Duodenal mucosa (tissue), 2 donors: ENCODE results near the gene RFNG.

Experiments used
- H3K27ac ChIP-seq: one replicate; pipeline ENCODE4 v1.7.0; 2013; ENCODE audit warnings: low read depth, low read length
- H3K27me3 ChIP-seq, 2 donors: one replicate each; pipeline ENCODE4 v1.7.0; 2013; ENCODE audit warnings: low read length in 2 of 2, control low read depth in 1 of 2; ENCODE audit not compliant: insufficient read depth in 2 of 2, control insufficient read depth in 1 of 2
- H3K36me3 ChIP-seq, 2 donors: one replicate each; pipeline ENCODE4 v1.7.0; 2013; ENCODE audit warnings: low read length in 2 of 2, control low read depth in 1 of 2; ENCODE audit not compliant: insufficient read depth in 2 of 2, control insufficient read depth in 1 of 2
- H3K4me1 ChIP-seq, 2 donors: one replicate each; pipeline ENCODE4 v1.7.0; 2013; ENCODE audit warnings: low read length in 2 of 2, control low read depth in 1 of 2; ENCODE audit not compliant: insufficient read depth in 2 of 2, control insufficient read depth in 1 of 2
- H3K4me3 ChIP-seq, 2 donors: one replicate each; pipeline ENCODE4 v1.7.0; 2013; ENCODE audit warnings: low read length in 2 of 2, low read depth in 1 of 2
- H3K9ac ChIP-seq, 2 donors: one replicate each; pipeline ENCODE4 v1.7.0; 2013; ENCODE audit warnings: low read length in 2 of 2, low read depth in 1 of 2
- H3K9me3 ChIP-seq, 2 donors: one replicate each; pipeline ENCODE4 v1.7.0; 2013; ENCODE audit warnings: low read length in 2 of 2, control low read depth in 1 of 2; ENCODE audit not compliant: control insufficient read depth in 1 of 2

Gene RFNG, protein sequence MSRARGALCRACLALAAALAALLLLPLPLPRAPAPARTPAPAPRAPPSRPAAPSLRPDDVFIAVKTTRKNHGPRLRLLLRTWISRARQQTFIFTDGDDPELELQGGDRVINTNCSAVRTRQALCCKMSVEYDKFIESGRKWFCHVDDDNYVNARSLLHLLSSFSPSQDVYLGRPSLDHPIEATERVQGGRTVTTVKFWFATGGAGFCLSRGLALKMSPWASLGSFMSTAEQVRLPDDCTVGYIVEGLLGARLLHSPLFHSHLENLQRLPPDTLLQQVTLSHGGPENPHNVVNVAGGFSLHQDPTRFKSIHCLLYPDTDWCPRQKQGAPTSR

DNA sequence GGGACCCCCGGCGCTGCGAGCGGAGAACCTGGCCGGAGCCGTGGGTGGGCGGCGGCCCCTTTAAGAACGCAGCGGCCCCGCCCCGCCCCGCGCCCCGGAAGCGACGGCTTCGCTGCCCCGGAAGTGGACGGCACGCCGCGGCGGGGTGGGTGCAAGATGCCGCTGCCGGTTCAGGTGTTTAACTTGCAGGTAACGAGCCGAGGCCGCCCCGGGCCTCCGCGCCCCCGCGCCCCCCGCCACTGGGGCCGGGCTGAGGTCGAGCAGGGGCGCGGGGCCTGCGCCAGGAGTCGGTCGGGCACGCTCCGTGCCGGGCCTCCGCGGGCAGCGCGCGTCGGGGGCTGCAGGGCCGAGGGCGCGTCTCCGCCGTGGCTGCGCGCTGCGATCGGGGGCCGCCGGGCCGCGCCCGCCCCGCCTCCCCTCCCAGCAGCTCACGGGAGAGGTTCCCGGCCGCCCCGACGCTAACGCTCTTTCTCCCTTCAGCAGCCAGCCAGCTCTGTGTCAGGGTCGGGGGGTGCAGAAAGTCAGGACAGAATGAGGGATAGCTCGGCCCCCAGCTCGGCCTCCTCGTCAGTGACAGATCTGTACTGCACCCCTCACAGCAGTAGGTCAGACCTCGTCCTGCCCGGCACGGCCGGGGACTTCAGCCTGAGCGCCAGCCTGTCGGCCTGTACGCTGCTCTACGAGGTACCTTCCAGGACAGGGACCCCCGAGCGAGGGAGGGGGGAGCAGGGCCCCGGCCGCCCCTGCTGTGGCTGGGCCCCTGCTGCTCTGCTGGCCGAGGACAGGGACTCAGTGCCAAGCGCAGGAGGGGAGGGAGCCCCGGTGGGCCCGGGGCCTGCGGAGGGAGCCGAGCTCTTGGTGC is at the start of gene RFNG, which contains the start of gene GPS1:
TSS of gene RFNG (minus strand) at position 36 of the 862 bp plus-strand sequence. CDS start 45 bp downstream, outside the sequence.
TSS of gene GPS1 (plus strand) at position 123 of the 862 bp plus-strand sequence. CDS start at position 157, 34 bp downstream.
- H3K9me3 ChIP-seq, result no peaks in the 10 kb centered on the region
- peak within 1 kb of the TSS; percentile 87 to 89 for H3K4me3 ChIP-seq
- H3K4me1 ChIP-seq, result peaks cover 11 to 29% of the 10 kb centered on the region in 2 donors
- H3K9ac ChIP-seq, result peak within 1 kb of the TSS; percentile 70
- H3K36me3 ChIP-seq, result peaks cover 10 to 49% of the 10 kb centered on the region in 2 donors
- no peaks in the 10 kb centered on the region for H3K27me3 ChIP-seq
- H3K27ac ChIP-seq, result no peak within 1 kb of the TSS

DNA sequence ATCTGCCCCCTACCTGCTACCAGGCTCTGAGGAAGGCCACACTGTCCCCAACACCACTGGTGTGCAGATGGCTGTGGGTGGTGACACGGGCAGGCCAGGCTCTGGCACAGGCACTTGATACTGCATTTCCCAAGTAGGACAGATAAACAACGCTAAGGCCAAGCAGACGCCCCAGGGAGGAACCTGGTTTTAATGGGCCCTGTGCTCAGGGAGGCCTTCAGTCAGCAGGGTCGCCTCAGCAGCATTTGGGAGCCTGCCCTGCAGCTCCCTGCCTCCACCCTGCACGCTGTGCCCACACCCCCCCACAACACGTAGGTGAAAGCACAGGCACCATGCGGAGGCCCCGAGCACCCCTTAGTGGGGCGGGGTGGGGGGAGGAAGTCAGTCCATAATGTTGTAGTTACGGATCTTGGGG is 49.7 kb upstream of the RFNG start:
- peaks cover 37 to 42% of the 10 kb centered on the region in 2 donors for H3K4me1 ChIP-seq

GRCh38 chr17:82100502-82101298 is 49.1 kb upstream of the RFNG start:
- peak overlapping the region in 1 of 2 donors; percentile 18 for H3K9ac ChIP-seq
- H3K27me3 ChIP-seq, result no peaks in the 10 kb centered on the region
- no peak overlapping the region for H3K4me3 ChIP-seq
- H3K27ac ChIP-seq, result no peak overlapping the region
- peaks cover 0 to 6% of the 10 kb centered on the region in 2 donors for H3K36me3 ChIP-seq
- peaks cover 34 to 37% of the 10 kb centered on the region in 2 donors for H3K4me1 ChIP-seq
- no peaks in the 10 kb centered on the region for H3K9me3 ChIP-seq

More for the DNA sequence above, 49.7 kb upstream of the RFNG start:
- no peak overlapping the region for H3K27ac ChIP-seq
- H3K4me3 ChIP-seq, result no peak overlapping the region
- H3K9me3 ChIP-seq, result no peaks in the 10 kb centered on the region
- no peaks in the 10 kb centered on the region for H3K36me3 ChIP-seq
- peak overlapping the region in 1 of 2 donors; percentile 2 for H3K9ac ChIP-seq
- H3K27me3 ChIP-seq, result no peaks in the 10 kb centered on the region

DNA sequence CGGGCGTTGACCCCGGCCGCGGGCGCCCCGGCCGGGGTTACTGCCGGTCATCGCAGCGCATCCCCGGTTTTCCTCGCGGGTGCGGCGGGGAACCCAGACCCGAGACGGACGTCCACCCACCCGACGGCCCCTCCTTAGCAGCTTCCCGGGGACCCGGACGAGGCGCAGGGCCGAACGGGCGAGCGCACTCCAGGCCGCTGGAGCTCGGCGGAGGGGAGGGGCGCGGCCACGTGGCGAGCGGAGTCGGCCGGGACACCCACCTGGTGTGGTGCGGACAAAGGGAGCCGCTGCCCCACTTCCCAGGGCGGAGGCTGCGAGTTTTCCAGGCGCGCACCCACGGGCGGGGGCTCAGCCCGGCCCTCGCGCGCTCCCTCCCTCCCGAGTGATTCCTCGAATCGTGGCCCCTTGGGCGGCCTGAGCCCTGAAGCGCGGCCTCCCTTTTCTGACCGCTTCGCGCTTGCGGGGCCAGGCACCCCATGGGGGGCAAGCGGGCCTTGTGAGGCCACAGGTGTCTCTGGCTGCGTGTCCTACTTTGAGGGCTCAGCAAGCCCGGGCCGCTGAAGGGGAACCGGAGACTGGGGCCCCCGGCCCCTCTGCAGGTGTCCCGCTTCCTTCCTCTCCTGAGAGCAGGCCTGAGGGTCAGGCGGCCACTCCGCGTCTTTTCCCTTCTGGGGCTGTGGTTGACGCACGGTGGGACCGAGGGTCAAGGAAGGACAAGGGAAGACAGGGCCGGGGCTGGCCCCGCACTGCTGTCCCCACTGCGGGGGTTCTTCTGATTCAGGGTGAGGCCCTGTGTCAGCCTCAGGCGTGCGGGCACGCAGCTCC is 47.5 kb upstream of the RFNG start:
- Histone ChIP-seq H3K9ac (peak overlapping the region; percentile 47 to 63), H3K27ac (peak overlapping the region; percentile 70), H3K36me3 (peaks cover 0 to 16% of the 10 kb centered on the region in 2 donors), H3K4me3 (peak overlapping the region; percentile 60 to 68), H3K4me1 (peaks cover 30 to 31% of the 10 kb centered on the region in 2 donors), H3K9me3 (no peaks in the 10 kb centered on the region), H3K27me3 (no peaks in the 10 kb centered on the region)

- peak within 1 kb of the TSS; percentile 97 for H3K27ac ChIP-seq
- H3K4me3 ChIP-seq, result peak within 1 kb of the TSS; percentile 63 to 77
- H3K27me3 ChIP-seq, result no peaks in the 10 kb centered on the region
- peaks cover 27 to 28% of the 10 kb centered on the region in 2 donors for H3K4me1 ChIP-seq
- no peaks in the 10 kb centered on the region for H3K9me3 ChIP-seq
- H3K9ac ChIP-seq, result peak within 1 kb of the TSS; percentile 68 to 76
- H3K36me3 ChIP-seq, result peaks cover 0 to 24% of the 10 kb centered on the region in 2 donors
Measured at GRCh38 chr17:82098169-82098938, 46.7 kb upstream of the RFNG start, which contains the start of gene FASN. TSS of gene FASN (minus strand) at chr17:82098236. CDS start at chr17:82096445, 1,791 bp downstream.

GRCh38 chr17:82097919-82098168 is 46.2 kb upstream of the RFNG start:
- H3K4me1 ChIP-seq, result peaks cover 27 to 28% of the 10 kb centered on the region in 2 donors
- H3K9ac ChIP-seq, result peak overlapping the region; percentile 68 to 76
- no peaks in the 10 kb centered on the region for H3K27me3 ChIP-seq
- H3K4me3 ChIP-seq, result peak overlapping the region; percentile 63 to 77
- H3K27ac ChIP-seq, result peak overlapping the region; percentile 75
- no peaks in the 10 kb centered on the region for H3K9me3 ChIP-seq
- peaks cover 0 to 28% of the 10 kb centered on the region in 2 donors for H3K36me3 ChIP-seq

DNA sequence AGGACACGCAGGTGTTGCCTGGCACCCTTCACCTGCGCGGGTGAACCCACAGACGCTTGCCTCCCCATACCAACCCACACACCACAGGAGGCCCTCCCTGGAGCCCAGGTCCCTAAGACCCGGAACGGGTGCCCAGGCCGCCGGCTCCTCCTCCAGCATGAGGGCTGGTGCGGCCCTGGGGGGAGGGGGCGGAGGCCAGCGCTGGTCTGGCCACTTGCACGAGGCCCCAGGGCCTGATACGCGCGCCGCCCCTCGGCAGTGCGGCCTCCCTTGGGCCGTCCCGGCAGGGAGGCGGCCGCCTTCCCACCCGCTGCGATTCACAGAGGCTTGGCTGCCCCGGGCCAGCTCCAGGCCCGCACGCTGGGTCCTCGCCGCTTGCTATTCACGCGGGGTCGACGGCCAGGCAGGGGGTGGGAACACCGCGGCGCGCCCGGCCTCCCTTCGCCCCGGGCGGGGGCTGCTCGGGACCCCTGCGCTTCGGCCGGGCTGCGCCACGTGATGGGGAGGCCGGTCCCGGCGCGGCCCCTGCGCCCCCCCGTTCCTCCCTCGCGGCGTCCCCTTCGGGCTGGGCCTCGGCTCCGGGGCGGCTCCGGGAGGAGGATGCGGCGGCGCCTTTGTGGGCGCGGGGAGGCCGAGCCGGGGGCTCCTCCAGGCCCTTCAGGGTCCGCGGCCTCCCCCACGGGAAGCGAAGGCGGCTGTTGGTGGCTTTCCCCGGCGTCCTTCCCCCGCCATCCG is 45.7 kb upstream of the RFNG start:
- Histone ChIP-seq H3K4me3 (peak overlapping the region; percentile 63 to 77), H3K36me3 (peaks cover 0 to 28% of the 10 kb centered on the region in 2 donors), H3K4me1 (peaks cover 27 to 28% of the 10 kb centered on the region in 2 donors), H3K27ac (peak overlapping the region; percentile 75), H3K9me3 (no peaks in the 10 kb centered on the region), H3K27me3 (no peaks in the 10 kb centered on the region), H3K9ac (peak overlapping the region; percentile 68 to 76)

GRCh38 chr17:82096709-82097183 is 45.1 kb upstream of the RFNG start:
- Histone ChIP-seq H3K9ac (peak overlapping the region; percentile 68 to 76), H3K4me1 (peaks cover 25 to 27% of the 10 kb centered on the region in 2 donors), H3K27me3 (no peaks in the 10 kb centered on the region), H3K4me3 (peak overlapping the region; percentile 63 to 77), H3K27ac (no peak overlapping the region), H3K36me3 (peaks cover 0 to 34% of the 10 kb centered on the region in 2 donors), H3K9me3 (no peaks in the 10 kb centered on the region)
